Gastrocnemius medialis (tissue), 4 donors: ENCODE measurements around the gene BPIFB6.

Source experiments
- CTCF ChIP-seq, 5 experiments: fragments of 450-650 bp in 3 of 5; fragments of 200-600 bp in 2 of 5; sonication (generic) in 2 of 5; IDR thresholded peaks in 4 of 5; conservative IDR thresholded peaks in 1 of 5; 1 replicate in 4 of 5; 2 replicates in 1 of 5; pipeline ENCODE4 v1.5.1; 2016 to 2019; ENCODE audit warnings: antibody characterized with exemption in 5 of 5, mild to moderate bottlenecking in 3 of 5, moderate library complexity in 3 of 5
- POLR2A ChIP-seq, 2 donors: fragments of 450-650 bp; IDR thresholded peaks; one replicate each; pipeline ENCODE4 v1.6.1; 2017; ENCODE audit warnings: antibody characterized with exemption in 2 of 2, mild to moderate bottlenecking in 2 of 2, moderate library complexity in 2 of 2

GRCh38 chr20:33018169-33018931 is 13.1 kb upstream of the BPIFB6 start:
- TF ChIP-seq POLR2A (IDR thresholded peaks at IDR 0.05) (no peak), CTCF (IDR thresholded peaks at IDR 0.05 in 4 of 5, conservative IDR thresholded peaks at IDR 0.05 in 1 of 5) (no peak)
